ENCODE data around the gene SEC14L1. TPM values are rescaled to one million over a fixed set of nuclear protein-coding genes. Genes with fewer than 3 reads are reported as not detected.

Gene SEC14L1
- total and polyA plus RNA-seq, 8 donors, result 3.2 to 106 (median 43.9) TPM

DNA sequence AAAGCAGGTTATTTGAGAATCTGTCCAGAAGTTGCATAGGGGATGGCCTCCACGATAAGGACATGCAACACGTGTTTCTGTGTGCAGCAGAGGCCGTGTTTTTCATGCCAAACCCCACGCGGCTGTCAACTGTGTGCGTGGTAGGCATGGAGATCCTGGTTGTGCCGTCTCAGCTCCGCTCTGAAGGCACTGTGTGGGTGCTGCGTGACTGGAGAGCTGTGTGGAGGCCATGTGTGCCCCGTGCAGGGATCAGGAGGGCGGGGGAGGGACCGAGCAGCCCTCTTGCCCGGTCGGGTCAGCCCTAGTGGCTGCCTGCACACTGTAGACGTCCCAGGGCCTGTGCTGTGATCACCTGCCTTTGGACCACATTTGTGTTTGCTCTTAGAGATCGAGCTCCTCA lies 74.5 kb downstream of the SEC14L1 start:
- WGBS, 5 donors, result 86 to 94% (median 88%) methylated on average over 16 of the region's 16 CpGs
- TF ChIP-seq POLR2AphosphoS5 (IDR thresholded peaks at IDR 0.05), result no peak
- no peak for TF ChIP-seq EP300 (IDR thresholded peaks at IDR 0.05)
- TF ChIP-seq, protein P1, sequence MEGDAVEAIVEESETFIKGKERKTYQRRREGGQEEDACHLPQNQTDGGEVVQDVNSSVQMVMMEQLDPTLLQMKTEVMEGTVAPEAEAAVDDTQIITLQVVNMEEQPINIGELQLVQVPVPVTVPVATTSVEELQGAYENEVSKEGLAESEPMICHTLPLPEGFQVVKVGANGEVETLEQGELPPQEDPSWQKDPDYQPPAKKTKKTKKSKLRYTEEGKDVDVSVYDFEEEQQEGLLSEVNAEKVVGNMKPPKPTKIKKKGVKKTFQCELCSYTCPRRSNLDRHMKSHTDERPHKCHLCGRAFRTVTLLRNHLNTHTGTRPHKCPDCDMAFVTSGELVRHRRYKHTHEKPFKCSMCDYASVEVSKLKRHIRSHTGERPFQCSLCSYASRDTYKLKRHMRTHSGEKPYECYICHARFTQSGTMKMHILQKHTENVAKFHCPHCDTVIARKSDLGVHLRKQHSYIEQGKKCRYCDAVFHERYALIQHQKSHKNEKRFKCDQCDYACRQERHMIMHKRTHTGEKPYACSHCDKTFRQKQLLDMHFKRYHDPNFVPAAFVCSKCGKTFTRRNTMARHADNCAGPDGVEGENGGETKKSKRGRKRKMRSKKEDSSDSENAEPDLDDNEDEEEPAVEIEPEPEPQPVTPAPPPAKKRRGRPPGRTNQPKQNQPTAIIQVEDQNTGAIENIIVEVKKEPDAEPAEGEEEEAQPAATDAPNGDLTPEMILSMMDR (IDR thresholded peaks at IDR 0.05), result no peak
- TF ChIP-seq POLR2A (IDR thresholded peaks at IDR 0.05), result no peak
- no peak overlapping the region for H3K27ac ChIP-seq
- H3K9me3 ChIP-seq, result no peaks in the 10 kb centered on the region
- no peak for DNase-seq
- peaks cover 54 to 87% (median 82%) of the 10 kb centered on the region in 4 donors for H3K36me3 ChIP-seq
- H3K27me3 ChIP-seq, result no peaks in the 10 kb centered on the region
- intact Hi-C loops (cut with DNase I; ENCODE audit: low total_unique reads), result loop anchor here (10.0 kb wide), 1 partner anchor 70 kb away; the partner anchor contains the start of gene SEC14L1
- H3K4me1 ChIP-seq, result peaks cover 1 to 19% (median 6%) of the 10 kb centered on the region in 4 donors
- H3K4me3 ChIP-seq, result no peak overlapping the region

DNA sequence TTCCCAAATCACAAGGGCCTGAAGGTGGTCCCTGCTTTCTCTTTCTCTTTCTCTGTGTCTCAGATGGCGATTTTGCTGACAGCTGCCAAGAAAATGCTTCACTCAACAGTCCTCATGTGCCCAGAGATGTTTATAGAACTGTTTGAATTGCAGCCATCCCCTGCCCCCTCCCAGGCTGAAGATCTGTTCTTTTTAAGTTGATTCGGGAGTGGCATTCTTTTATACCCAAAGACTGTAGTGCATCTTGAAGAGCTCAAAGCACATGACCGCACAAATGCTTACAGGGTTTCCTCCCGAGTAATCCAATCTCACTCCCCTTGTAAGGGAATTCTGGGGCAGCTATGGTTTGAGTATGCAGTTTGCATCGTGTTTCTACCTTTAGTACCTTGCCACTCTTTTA lies 75.7 kb downstream of the SEC14L1 start:
- DNase-seq, result no peak
- no peak overlapping the region for H3K4me3 ChIP-seq
- no peak overlapping the region for H3K27ac ChIP-seq
- H3K9me3 ChIP-seq, result no peaks in the 10 kb centered on the region
- H3K4me1 ChIP-seq, result peaks cover 0 to 8% (median 2%) of the 10 kb centered on the region in 4 donors
- WGBS, 5 donors, result 61 to 75% (median 72%) methylated on average over 5 of the region's 5 CpGs
- intact Hi-C loops (cut with DNase I; ENCODE audit: low total_unique reads), result loop anchor here (10.0 kb wide), 1 partner anchor 72 kb away; the partner anchor contains the start of gene SEC14L1
- H3K27me3 ChIP-seq, result no peaks in the 10 kb centered on the region
- TF ChIP-seq POLR2AphosphoS5 (IDR thresholded peaks at IDR 0.05), result no peak
- no peak for TF ChIP-seq EP300 (IDR thresholded peaks at IDR 0.05)
- TF ChIP-seq POLR2A (IDR thresholded peaks at IDR 0.05), result no peak
- TF ChIP-seq, protein P1 (IDR thresholded peaks at IDR 0.05), result no peak
- H3K36me3 ChIP-seq, result peaks cover 42 to 75% (median 70%) of the 10 kb centered on the region in 4 donors

DNA sequence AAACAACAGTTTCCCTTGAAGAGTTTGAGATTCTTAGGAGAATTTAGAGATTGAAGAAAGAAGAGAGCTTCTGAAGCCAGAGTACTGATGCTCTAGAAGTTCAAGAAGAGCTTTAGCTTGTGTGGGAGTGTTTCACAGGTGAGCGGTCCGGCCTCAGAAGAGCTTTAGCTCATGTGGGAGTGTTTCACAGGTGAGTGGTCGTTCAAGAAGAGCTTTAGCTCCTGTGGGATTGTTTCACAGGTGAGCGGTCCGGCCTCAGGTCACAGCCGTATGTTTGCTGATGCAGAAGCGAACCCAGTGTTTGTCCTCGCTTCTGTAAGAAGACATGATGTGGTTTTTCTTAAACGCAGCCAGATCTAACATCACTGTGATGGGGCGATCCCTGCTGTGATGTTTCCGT lies 76.4 kb downstream of the SEC14L1 start:
- Histone ChIP-seq H3K4me1 (peaks cover 0 to 3% (median under 1%) of the 10 kb centered on the region in 4 donors), H3K4me3 (no peak overlapping the region), H3K9me3 (no peaks in the 10 kb centered on the region), H3K36me3 (peaks cover 36 to 69% (median 64%) of the 10 kb centered on the region in 4 donors), H3K27ac (no peak overlapping the region), H3K27me3 (no peaks in the 10 kb centered on the region)
- TF ChIP-seq, protein P1 (IDR thresholded peaks at IDR 0.05), result no peak
- TF ChIP-seq POLR2AphosphoS5 (IDR thresholded peaks at IDR 0.05), result no peak
- TF ChIP-seq EP300 (IDR thresholded peaks at IDR 0.05), result no peak
- TF ChIP-seq POLR2A (IDR thresholded peaks at IDR 0.05), result no peak
- no peak for DNase-seq
- intact Hi-C loops (cut with DNase I; ENCODE audit: low total_unique reads), result loop anchor here (10.0 kb wide), 1 partner anchor 72 kb away; the partner anchor contains the start of gene SEC14L1
- 81 to 93% (median 90%) methylated on average over 11 of the region's 11 CpGs for whole genome bisulfite sequencing, 5 donors

DNA sequence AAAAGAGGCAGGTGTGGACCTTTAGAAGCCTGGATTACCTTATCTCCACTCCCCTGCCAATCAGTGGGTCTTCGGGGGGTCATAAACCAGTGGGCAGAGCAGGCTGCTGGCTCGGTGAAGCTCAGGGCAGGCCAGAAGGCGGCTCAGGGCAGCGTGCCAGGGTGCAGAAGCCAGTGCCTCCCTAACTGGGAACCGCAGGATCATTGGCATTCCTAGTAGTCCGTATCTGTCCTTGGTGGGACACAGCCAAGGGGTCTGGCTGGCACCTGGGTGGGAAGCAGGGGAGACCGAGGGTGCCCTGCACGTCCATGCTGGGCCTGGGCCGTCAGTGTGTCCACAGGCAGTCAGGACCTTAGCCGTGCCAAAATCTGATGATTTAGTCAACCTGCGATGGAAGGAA lies 76.8 kb downstream of the SEC14L1 start:
- intact Hi-C loops (cut with DNase I; ENCODE audit: low total_unique reads), result loop anchor here (10.0 kb wide), 1 partner anchor 73 kb away; the partner anchor contains the start of gene SEC14L1
- no peaks in the 10 kb centered on the region for H3K9me3 ChIP-seq

More for the DNA sequence above, 76.8 kb downstream of the SEC14L1 start:
- no peaks in the 10 kb centered on the region for H3K27me3 ChIP-seq
- H3K4me1 ChIP-seq, result peaks cover 0 to 3% (median 0%) of the 10 kb centered on the region in 4 donors
- H3K27ac ChIP-seq, result no peak overlapping the region
- TF ChIP-seq, protein P1 (IDR thresholded peaks at IDR 0.05), result no peak
- TF ChIP-seq POLR2AphosphoS5 (IDR thresholded peaks at IDR 0.05), result no peak
- no peak for TF ChIP-seq POLR2A (IDR thresholded peaks at IDR 0.05)
- no peak for TF ChIP-seq EP300 (IDR thresholded peaks at IDR 0.05)
- no peak for DNase-seq
- H3K36me3 ChIP-seq, result peaks cover 31 to 64% (median 59%) of the 10 kb centered on the region in 4 donors
- 65 to 81% (median 78%) methylated on average over 6 to 11 of the region's 11 CpGs for WGBS, 5 donors
- H3K4me3 ChIP-seq, result no peak overlapping the region
